Lower leg skin (tissue), 3 donors: ENCODE measurements around the gene FBXL3.

ENCODE experiments used
- POLR2A ChIP-seq, 2 donors: fragments of 450-650 bp; IDR thresholded peaks; one replicate each; pipeline ENCODE4 v1.6.1; 2016 to 2017; ENCODE audit warnings: antibody characterized with exemption in 2 of 2, mild to moderate bottlenecking in 1 of 2, moderate library complexity in 1 of 2
- TF ChIP-seq, protein P1 (sequence below), 3 donors: fragments of 450-650 bp; IDR thresholded peaks; one replicate each; pipeline ENCODE4 v1.5.1; 2016; ENCODE audit warnings: antibody characterized with exemption in 3 of 3, mild to moderate bottlenecking in 3 of 3, moderate library complexity in 2 of 3

DNA sequence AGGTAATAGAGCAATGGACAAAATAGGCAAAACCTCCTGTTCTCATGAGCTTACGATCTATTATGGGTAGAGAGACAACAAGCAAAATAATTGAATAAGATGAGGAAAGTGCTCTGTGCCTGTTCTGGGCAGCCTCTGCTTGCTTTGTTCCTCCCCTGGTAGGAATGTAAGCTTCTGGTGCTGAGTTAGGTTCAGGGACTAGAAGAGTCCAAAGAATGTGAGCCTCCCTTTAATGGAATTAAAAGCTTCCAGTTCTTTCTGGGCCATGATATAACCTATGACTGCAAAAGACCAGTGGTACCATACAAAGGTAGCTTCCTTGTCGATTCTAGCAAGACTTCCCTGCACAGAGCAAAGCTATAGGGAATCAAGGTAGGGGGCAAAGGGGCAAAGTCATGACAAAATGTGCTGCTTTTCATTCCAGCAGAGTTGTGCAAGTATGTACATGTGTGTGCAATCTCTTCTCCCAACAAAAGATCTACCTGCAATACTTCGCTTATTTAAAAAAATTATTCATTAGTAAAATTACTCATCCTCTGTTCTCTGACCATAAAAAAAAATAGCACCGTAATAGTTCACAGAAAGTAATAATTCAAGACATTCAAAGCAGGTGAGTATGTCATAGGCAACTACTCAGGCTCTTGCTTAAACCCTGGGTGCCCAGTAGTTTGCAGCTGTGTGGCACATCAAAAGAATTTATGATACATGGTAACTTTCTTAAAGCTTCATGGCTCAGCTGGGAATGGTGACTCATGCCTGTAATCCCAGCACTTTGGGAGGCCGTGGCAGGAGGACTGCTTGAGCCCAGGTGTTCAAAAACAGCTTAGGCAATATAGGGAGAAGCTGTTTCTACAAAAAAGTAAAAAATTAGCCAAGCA is 57.2 kb downstream of the FBXL3 start:
- TF ChIP-seq POLR2A (IDR thresholded peaks at IDR 0.05) = no peak
- TF ChIP-seq, protein P1, sequence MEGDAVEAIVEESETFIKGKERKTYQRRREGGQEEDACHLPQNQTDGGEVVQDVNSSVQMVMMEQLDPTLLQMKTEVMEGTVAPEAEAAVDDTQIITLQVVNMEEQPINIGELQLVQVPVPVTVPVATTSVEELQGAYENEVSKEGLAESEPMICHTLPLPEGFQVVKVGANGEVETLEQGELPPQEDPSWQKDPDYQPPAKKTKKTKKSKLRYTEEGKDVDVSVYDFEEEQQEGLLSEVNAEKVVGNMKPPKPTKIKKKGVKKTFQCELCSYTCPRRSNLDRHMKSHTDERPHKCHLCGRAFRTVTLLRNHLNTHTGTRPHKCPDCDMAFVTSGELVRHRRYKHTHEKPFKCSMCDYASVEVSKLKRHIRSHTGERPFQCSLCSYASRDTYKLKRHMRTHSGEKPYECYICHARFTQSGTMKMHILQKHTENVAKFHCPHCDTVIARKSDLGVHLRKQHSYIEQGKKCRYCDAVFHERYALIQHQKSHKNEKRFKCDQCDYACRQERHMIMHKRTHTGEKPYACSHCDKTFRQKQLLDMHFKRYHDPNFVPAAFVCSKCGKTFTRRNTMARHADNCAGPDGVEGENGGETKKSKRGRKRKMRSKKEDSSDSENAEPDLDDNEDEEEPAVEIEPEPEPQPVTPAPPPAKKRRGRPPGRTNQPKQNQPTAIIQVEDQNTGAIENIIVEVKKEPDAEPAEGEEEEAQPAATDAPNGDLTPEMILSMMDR (IDR thresholded peaks at IDR 0.05) = no peak
